Stimulated activated CD8-positive, alpha-beta memory T cell treated with anti-CD3 and anti-CD28 coated beads, Interleukin-12 subunit alpha, Interleukin-12 subunit beta, amount 100 ng/mL, for 4 hours (primary cell): ENCODE results near the gene CDC34.
A peak's percentile ranks its signal among the peaks of the same experiment; 100 is the strongest.

ENCODE experiments used
- DNase-seq: peaks from one replicate; pipeline ENCODE4 v3.0.0-alpha.2; 2020; ENCODE audit warnings: low read depth

CDC34 gene

GRCh38 chr19:522726-523125, 8.8 kb upstream of the CDC34 start:
- DNase-seq = no peak

- DNase-seq = no peak
These were observed 7.4 kb upstream of the CDC34 start for GRCh38 chr19:524062-524674.

- DNase-seq = no peak
These were observed 6.5 kb upstream of the CDC34 start for GRCh38 chr19:525029-525428.

GRCh38 chr19:525857-526419, 5.6 kb upstream of the CDC34 start:
- no peak for DNase-seq

GRCh38 chr19:530134-531008, 1.2 kb upstream of the CDC34 start:
- DNase-seq = no peak

- peak; percentile 84 for DNase-seq
These were observed 379 bp upstream of the CDC34 start for GRCh38 chr19:531009-531752.

- DNase-seq = no peak
These were observed 1.2 kb downstream of the CDC34 start for GRCh38 chr19:532561-533363.

GRCh38 chr19:533364-534058, 2.0 kb downstream of the CDC34 start:
- no peak for DNase-seq

GRCh38 chr19:534088-534487, 2.5 kb downstream of the CDC34 start:
- no peak for DNase-seq

- DNase-seq = no peak
These were observed 3.7 kb downstream of the CDC34 start for GRCh38 chr19:535017-535835.

GRCh38 chr19:536031-536880, 4.7 kb downstream of the CDC34 start:
- no peak for DNase-seq

- no peak for DNase-seq
These were observed 5.4 kb downstream of the CDC34 start for GRCh38 chr19:536881-537404.

GRCh38 chr19:538641-539428, 7.3 kb downstream of the CDC34 start:
- no peak for DNase-seq

- no peak for DNase-seq
These were observed 8.0 kb downstream of the CDC34 start for GRCh38 chr19:539429-540030.

GRCh38 chr19:540867-541637, 9.5 kb downstream of the CDC34 start:
- no peak for DNase-seq

- no peak for DNase-seq
These were observed 10.1 kb downstream of the CDC34 start for GRCh38 chr19:541699-542098.
